Transverse colon (tissue), 3 donors: ENCODE measurements around the gene SUDS3.

Source experiments
- EP300 ChIP-seq: sonication (generic); formaldehyde crosslinking; IDR thresholded peaks from one replicate; pipeline ENCODE4 v1.6.1; 2017; ENCODE audit warnings: antibody characterized with exemption, low read depth
- POLR2A ChIP-seq: fragments of 450-650 bp; IDR thresholded peaks from one replicate; pipeline ENCODE4 v1.6.1; 2016; ENCODE audit warnings: antibody characterized with exemption, mild to moderate bottlenecking, moderate library complexity
- TF ChIP-seq, protein P1 (sequence below), 5 experiments: fragments of 200-600 bp in 3 of 5; fragments of 450-650 bp in 2 of 5; sonication (generic) in 3 of 5; IDR thresholded peaks; 1 replicate in 2 of 5; 2 replicates in 3 of 5; pipeline ENCODE4 v1.5.1; 2016 to 2017; ENCODE audit warnings: antibody characterized with exemption in 5 of 5, inconsistent platforms in 3 of 5, mild to moderate bottlenecking in 2 of 5, moderate library complexity in 1 of 5

DNA sequence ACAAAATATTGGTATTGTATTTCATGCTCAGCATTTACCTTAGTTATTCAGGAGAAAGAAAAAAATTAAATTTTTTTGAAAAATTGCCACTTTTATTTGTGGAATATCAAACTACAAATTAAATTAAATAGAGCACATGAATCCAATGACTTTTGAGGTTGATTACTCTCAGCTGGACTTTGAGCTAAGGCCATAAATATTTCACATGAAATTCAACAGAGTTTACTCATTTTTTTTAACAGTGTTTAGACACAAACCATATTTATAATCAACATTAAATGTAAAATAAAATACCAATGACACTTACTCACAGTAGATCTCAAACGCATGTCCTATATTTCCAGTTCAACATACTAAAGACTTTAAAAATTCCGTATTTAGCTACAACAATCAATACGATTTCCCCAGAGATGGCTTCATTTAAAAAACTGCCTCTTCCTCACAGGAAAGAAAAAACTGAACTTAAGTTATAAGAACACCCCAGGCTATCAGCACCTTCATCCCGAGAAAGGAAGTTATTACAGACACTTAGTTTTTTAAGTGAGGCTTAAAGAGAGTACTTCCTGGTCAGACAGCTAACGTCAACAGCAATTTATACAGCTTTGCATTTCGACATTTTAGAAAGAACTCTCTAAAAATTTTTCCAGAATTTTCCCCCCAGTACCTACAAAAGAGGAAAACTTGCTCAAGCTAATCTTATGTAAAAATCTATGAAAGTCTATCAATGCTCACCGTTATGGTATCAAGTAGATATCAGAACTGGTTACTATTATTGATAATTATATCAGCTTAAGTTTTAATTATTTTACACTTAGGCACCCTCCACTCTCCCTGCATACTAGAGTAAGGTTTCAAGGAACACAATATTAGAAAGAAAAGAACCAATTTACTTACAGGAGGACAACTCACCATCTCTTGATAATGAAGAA, 17.5 kb upstream of the SUDS3 start:
- TF ChIP-seq, protein P1, sequence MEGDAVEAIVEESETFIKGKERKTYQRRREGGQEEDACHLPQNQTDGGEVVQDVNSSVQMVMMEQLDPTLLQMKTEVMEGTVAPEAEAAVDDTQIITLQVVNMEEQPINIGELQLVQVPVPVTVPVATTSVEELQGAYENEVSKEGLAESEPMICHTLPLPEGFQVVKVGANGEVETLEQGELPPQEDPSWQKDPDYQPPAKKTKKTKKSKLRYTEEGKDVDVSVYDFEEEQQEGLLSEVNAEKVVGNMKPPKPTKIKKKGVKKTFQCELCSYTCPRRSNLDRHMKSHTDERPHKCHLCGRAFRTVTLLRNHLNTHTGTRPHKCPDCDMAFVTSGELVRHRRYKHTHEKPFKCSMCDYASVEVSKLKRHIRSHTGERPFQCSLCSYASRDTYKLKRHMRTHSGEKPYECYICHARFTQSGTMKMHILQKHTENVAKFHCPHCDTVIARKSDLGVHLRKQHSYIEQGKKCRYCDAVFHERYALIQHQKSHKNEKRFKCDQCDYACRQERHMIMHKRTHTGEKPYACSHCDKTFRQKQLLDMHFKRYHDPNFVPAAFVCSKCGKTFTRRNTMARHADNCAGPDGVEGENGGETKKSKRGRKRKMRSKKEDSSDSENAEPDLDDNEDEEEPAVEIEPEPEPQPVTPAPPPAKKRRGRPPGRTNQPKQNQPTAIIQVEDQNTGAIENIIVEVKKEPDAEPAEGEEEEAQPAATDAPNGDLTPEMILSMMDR (IDR thresholded peaks at IDR 0.05) = no peak
- TF ChIP-seq POLR2A = no peak
- no peak for TF ChIP-seq EP300
